GM19328 (cell line): ENCODE results near the gene MB21D2.
"Not testable (repeated sequence)": the region's sequence is repeated elsewhere in the genome, so short reads cannot be mapped to it uniquely, and the experiment has no call there.

Experiments
- ATAC-seq: cut with Tn5 transposase; IDR thresholded peaks from one replicate; pipeline ENCODE4 v1.9.1; 2021; ENCODE audit warnings: mild to moderate bottlenecking, moderate library complexity; ENCODE audit not compliant: unreplicated experiment

Gene MB21D2

DNA sequence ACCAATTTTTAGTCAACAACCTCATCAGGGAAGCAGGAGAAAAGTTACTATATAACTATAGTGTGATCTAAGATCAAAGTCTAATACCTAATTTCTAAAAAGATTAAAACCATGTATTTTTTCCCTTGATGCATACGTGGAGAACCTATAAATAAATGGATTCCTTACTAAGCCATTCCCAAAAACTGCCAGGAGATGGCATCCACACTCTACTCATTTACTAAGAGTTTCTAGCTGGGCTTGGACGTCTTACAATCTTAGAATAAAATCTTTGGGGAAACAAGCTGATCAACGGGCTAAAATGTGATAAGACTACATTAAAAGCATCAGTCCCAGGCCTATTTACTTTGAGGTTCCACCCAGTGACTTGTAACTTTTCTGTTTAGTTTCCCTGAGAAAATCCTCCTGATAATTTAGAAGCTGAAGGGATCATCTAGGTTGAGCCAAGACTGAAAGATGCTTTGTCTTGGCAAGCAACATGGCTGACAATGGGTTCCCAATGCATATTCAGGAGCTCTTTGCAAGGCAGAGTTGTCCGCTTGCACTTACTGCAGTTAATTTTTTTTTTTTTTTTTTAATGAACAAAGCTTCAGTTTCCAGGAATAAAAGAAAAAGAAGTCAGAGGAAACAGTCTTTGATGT, 104.8 kb downstream of the MB21D2 start:
- no peak for ATAC-seq

DNA sequence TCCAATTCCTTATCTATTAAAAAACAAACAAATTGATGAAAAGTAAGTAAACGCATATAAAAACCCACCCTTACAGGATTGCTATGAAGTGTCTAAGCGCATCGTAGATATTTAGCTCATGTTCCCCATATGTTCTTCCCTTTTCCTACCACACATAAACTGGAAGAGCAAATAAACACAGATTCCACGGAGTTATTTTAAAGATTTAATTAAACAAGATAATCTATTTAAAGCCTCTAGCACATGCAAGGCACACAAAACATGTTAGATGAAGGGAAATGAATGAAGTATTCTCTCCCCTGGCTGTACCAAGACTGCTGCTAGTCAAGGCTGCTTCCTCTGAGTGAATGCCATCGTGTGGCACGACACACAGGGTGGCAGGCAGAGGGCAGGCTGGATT, 111.9 kb downstream of the MB21D2 start:
- ATAC-seq, result no peak

DNA sequence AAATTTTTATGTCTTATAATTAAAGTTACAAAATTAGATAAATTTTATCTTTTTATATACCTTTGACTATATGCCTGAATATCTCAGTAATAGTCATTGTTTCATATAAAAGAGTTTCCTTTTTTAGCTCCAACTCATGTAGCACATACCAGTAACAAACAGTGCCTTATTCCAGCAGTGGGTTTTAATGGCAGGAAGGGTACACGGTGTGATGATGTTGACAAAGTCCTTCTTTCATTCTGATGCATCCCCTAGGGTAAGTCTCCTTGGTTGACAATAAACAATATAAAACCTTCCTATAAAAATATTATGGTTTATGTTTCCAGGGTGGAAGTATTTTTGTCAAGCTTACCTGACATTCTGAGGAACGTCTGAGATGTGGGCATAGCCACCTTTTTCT, 113.2 kb downstream of the MB21D2 start:
- ATAC-seq, result no peak

DNA sequence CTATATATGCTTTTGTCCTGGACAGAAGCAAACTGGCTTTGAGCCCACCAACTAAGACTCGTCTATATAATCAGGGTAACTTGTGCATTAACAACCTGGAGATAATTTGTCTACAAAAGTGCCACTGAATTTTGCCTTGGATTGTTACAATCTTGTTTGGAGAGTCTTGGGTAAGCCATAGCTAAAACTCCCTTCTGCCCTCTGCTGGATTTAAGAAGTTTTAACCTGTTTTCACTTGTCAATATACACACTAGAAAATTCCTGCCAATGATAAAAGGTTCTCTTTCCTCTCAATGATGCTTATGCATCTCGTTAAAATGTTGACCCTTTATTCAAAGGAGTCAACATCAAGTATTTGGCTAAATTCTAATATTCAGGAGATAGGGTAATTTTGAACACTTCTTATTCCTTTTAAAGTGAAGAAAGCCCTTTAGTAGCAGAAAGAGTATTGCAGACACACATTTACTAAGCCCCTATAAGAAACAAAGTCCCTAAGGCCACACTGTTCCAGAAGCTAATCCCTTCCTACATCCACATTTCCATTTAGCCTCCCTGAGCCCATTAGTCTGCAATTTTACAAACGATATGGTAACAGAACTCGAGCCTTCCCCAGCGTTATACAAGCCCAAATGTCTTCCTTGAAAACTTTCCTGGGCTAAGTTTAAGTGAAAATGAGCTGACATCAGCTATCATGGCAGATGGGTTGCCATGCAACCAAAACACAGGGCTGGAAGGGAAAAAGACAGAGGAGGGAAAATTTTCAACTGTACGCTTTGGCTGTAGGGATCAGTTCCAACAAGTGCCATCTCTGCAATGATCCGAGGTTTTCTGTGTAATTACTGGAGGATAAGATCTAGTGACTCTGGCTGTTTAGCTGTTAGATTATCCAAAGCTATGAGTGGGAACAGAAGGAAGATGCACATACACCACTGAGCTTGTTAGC, 114.4 kb downstream of the MB21D2 start:
- ATAC-seq, result no peak

DNA sequence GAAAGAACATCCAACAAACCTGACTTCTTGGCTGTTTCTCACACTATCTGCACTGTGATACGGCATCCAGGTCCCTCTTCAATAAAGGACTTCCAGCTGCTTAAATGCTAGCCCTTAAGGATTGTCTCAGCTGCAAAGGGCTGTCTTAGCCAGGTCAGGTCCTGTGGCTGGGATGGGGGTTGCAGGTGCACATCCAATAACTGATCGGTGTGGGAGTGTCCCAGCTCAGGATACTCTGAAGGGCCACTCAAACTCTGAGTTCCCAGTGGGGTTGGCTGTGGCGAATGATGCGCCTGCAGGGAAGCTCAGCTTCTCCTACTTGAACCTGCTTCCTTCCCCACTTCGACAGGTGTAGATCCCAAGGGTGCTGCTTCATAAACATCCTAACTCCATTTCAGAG, 115.7 kb downstream of the MB21D2 start:
- no peak for ATAC-seq

DNA sequence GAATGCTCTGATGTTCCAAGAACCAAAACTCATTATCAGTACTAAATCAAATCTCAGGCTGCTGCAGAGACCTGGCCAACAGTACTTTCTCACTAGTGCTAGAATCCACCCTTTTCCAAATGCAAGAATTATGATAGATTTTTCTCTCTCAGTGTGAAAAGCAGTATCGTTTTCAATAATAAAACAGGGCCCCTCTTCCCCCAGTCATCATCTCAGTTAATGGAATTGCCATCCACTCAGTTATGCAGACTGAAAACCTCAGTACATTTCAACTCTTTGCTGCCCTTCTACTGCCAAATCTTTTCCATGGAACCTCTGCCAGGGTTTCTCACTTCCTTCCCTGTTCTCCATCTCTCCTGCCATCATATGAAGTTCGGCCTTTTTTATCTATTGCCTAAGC, 117.9 kb downstream of the MB21D2 start:
- no peak for ATAC-seq

DNA sequence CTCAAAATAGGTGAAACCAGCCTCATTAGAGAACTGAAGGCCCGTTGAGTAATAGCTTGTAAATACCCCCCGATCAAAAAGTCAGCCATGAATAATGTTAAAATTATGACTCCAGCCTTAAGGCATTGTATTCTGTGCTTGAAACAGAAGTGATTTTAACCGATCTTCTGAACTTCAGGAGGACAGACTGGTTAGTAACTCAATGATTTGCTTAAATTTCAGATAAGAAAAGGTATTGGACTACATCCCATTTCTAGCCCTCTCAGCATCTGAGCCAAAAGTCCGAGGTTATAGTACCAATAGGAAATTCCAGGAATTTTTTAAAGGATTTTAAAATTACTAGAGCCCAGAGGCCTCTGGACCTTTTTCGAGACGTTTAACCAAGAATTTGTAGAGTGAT, 122.6 kb downstream of the MB21D2 start:
- ATAC-seq, result no peak

DNA sequence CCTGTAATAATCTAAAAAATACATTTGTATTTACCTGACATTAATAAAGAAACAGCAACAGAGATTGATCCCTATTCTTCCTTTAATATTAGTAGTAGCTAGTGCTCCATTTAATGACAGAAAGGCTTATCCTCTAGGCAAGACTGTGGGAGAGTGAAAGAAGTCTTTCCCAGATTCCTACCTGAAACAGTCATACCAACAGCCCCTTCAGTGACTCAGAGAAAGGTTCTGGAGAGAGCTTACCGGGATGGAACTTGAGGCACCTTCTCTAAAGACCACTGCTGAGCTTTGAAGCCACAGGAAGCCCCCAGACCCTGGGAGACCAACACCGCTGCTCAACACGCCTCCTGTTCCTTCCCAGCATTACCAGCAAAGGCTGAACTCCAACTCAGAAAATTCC, 123.4 kb downstream of the MB21D2 start:
- ATAC-seq, result no peak

DNA sequence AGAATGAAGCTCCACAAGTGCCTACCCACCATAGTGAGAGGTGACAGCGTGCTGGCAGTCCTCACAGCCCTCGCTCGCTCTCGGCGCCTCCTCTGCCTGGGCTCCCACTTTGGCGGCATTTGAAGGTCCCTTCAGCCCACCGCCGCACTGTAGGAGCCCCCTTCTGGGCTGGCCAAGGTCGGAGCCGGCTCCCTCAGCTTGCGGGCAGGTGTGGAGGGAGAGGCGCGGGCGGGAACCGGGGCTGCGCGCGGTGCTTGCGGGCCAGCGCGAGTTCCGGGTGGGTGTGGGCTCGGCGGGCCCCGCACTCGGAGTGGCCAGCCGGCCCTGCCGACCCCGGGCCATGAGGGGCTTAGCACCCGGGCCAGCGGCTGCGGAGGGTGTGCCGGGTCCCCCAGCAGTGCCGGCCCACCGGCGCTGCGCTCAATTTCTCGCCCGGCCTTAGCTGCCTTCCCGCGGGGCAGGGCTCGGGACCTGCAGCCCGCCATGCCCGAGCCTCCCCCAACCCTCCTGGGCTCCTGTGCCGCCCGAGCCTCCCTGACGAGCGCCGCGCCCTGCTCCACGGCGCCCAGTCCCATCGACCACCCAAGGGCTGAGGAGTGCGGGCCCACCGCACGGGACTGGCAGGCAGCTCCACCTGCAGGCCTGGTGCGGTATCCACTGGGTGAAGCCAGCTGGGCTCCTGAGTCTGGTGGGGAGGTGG, 128.7 kb downstream of the MB21D2 start:
- ATAC-seq, result not testable (repeated sequence)

DNA sequence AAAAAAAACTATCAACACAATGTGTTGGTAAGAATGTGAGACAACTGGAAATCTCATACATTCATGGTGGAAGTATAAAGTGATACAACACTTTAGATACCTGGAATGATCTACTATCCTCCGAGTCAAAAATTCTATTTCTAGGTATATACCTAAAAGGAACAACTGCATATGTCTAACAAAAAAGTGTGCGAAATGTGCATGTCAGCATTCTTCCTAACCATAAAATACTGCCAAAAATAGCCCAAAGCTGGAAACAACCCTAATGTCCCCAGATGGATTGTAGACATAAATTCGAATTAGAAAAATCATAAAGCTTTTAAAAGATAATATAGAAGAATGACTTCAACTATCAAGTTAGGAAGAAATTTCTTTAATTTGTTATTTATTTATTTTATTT, 139.1 kb downstream of the MB21D2 start:
- ATAC-seq, result no peak

DNA sequence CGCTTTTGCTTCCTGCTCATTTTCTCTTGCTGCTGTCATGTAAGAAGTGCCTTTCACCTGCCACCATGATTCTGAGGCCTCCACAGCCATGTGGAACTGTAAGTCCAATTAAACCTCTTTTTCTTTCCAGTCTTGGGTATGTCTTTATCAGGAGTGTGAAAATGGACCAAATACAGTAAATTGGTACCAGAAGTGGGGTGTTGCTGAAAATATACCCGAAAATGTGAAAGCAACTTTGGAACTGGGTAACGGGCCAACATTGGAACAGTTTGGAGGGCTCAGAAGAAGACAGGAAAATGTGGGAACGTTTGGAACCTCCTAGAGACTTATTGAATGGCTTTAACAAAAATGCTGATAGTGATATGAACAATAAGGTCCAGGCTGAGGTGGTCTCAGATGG, 143.3 kb downstream of the MB21D2 start:
- ATAC-seq, result not testable (repeated sequence)

DNA sequence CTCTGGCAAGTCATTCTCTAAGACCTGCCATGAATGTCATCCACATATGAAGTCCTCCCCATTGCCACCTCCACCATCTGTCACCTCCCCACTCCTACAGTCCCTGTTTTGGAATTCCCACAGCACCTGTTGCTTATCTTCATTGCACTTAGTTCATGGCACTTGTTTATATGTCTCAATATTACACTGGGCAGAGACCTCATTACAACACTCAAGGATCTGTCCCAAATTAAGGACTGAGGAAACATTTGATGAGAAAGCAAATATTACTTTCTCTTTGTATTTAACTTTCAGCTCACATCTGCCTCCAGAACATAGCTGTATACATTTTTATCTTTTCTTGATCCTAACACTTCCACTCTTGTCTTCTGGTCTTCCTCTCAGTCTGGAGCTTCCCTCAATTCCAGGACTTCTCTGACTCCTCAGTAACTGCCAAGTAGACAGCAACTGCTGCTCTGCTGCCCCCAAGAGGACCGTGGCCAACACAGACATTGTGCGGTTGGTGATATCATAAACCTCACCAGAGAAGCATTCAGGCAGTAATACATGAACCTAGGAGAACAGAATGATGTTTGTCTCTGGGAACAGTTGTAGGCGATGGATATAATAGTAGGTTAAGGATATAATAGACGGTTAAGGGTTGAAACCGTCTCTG, 145.3 kb downstream of the MB21D2 start:
- ATAC-seq, result no peak

DNA sequence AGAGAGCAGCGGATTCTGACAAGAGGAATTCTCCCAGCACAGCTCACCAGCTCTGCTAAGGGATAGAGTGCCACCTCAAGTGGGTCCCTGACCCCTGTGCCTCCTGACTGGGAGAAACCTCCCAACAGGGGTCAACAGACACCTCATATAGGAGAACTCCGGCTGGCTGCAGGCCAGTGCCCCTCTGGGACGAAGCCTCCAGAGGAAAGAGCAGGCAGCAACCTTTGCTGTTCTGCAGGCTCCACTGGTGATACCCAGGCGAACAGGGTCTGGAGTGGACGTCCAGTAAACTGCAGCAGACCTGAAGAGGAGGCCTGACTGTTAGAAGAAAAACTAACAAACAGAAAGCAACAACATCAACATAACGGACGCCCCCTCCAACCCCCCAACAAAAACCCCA, 159.0 kb downstream of the MB21D2 start:
- ATAC-seq, result no peak

DNA sequence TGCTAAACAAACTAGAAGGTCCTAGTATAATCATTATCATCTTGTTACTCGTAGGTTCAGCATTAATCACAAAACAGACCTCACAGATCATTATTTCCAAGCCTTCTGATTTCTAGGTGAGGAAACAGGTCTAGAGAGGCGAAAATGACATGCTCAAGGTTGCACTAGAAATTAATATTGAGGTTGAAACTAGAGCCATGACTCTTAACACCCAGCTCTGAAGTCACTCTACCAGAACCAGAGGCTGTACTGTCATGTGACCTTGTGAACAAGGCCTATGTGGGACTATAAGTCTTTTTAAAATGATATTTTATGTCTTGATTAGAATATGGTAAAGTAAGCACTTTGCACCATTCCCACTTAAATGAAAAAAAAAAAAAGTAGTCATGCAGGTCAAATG, 166.5 kb downstream of the MB21D2 start:
- no peak for ATAC-seq

DNA sequence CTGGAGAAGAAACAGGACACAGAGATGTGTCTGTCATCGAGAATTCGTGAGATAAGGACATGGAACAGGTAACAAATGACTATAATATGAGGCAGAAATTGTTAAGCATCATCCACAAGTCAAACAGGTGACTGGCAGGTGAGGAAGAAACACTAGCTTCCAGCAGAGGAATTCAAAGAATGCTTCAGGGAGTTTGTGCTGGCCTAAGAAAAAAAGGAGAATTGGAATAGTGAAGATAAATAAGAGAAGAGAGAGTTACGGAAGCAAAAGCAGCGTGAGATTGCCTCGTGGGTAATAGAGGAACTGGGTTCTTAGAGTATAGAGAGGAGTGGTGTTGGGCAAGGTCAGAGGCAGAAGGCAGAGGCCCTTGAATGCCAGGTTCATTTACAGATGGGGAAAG, 167.5 kb downstream of the MB21D2 start:
- no peak for ATAC-seq

DNA sequence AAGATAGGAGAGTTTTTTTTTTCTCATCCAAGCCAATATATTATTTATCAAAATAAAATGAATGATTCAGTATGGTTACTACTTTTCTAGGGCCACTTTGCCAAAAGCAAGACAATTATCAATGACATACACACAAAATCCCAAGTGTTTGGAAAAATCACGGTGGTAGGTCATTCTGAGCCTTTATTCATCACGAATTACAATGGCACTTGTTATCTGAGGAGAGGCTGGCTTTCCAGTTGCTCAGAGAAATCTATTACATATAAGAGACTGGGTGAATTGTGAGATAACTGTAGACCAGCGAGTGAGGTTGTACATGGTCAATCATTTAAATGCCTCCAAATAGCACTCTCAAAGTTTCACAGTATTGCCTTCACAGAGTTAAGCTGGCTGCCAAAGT, 169.9 kb downstream of the MB21D2 start:
- no peak for ATAC-seq

DNA sequence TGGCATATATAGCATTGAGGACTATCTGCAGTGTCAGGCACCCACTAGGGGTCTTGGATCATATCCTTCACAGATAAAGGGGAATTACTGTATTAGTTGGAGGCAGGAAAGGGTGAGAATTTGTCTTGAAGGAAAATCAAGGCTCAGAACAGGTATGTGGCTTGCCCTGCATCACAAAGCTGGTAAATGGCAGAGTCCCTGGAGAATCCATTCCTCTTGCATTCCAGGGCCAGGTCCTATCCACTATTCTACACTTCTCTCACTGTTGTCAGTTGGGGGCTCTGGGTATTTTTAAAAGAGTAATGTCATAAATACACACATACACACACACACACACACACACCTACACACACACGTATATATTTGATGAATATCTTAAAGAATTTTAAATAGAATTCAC, 170.5 kb downstream of the MB21D2 start:
- ATAC-seq, result no peak
